Smooth muscle cell of bladder (primary cell): Measurements from ENCODE around the gene PNPLA2. TPM values are rescaled to one million over a fixed set of nuclear protein-coding genes. Genes with fewer than 3 reads are reported as not detected.

ENCODE experiments used
- total RNA-seq: library from RNA; depleted of rRNA; stranded (reverse); fragments of >200 nt; gene quantifications from 2 replicates; pipeline ENCODE4 v1.2.3, GENCODE V29; 2014

Gene PNPLA2
- total RNA-seq: 17.2 and 21.4 TPM in 2 replicates

GRCh38 chr11:818396-819128 lies at the start of gene PNPLA2:
TSS of gene PNPLA2 (plus strand) at chr11:818914. CDS start at chr11:819719, 805 bp downstream.

GRCh38 chr11:777288-778255 lies 41.1 kb upstream of the PNPLA2 start, which contains the start of gene GATD1:
TSS of gene GATD1 (minus strand) at chr11:777487. CDS start at chr11:777462, 25 bp downstream.

GRCh38 chr11:789943-790342 lies 28.8 kb upstream of the PNPLA2 start, which contains the start of gene CEND1:
TSS of gene CEND1 (minus strand) at chr11:790090. CDS start at chr11:788576, 1,514 bp downstream.

GRCh38 chr11:798093-798713 lies 20.5 kb upstream of the PNPLA2 start, which contains the start of gene SLC25A22:
TSS of gene SLC25A22 (minus strand) at chr11:798281. CDS start at chr11:795006, 3,275 bp downstream.

GRCh38 chr11:809287-810039 lies 9.3 kb upstream of the PNPLA2 start, which contains the start of gene RPLP2:
TSS of gene RPLP2 (plus strand) at chr11:809967. CDS start at chr11:810235, 268 bp downstream.

GRCh38 chr11:827897-828192 lies 9.1 kb downstream of the PNPLA2 start, which contains the start of gene CRACR2B:
TSS of gene CRACR2B (plus strand) at chr11:827919. CDS start at chr11:828608, 689 bp downstream.

GRCh38 chr11:832529-833113 lies 13.9 kb downstream of the PNPLA2 start, which contains the start of gene CD151:
TSS of gene CD151 (plus strand) at chr11:832952. CDS start at chr11:836070, 3,118 bp downstream.

GRCh38 chr11:842370-843002 lies 23.8 kb downstream of the PNPLA2 start, which contains the start of the genes POLR2L and TSPAN4:
TSS of gene POLR2L (minus strand) at chr11:842529. CDS start at chr11:842508, 21 bp downstream.
TSS of gene TSPAN4 (plus strand) at chr11:842852. CDS start at chr11:850305, 7,453 bp downstream.

Other genes with a start within 250 kb of the PNPLA2 start
- 17.6 and 24.8 TPM in 2 replicates for gene PHRF1, start 242.4 kb upstream of the PNPLA2 start, total RNA-seq
- gene IRF7, start 203.0 kb upstream of the PNPLA2 start, total RNA-seq: 5.7 and 6.0 TPM in 2 replicates
- gene CDHR5, start 194.0 kb upstream of the PNPLA2 start, total RNA-seq: not detected in 2 replicates
- not detected in 2 replicates for gene SCT, start 191.7 kb upstream of the PNPLA2 start, total RNA-seq
- 0.18 TPM in 1 of 2 replicates, not detected in the other for gene DRD4, start 181.6 kb upstream of the PNPLA2 start, total RNA-seq
- gene DEAF1, start 123.7 kb upstream of the PNPLA2 start, total RNA-seq: 21.2 and 31.3 TPM in 2 replicates
- 11.9 and 12.1 TPM in 2 replicates for gene TMEM80, start 123.1 kb upstream of the PNPLA2 start, total RNA-seq
- 33.9 and 35.4 TPM in 2 replicates for gene EPS8L2, start 112.7 kb upstream of the PNPLA2 start, total RNA-seq
- gene TALDO1, start 71.5 kb upstream of the PNPLA2 start, total RNA-seq: 228 and 306 TPM in 2 replicates
- gene GATD1, start 41.4 kb upstream of the PNPLA2 start, total RNA-seq: 16.4 and 17.9 TPM in 2 replicates
- 0.28 and 0.85 TPM in 2 replicates for gene CEND1, start 28.8 kb upstream of the PNPLA2 start, total RNA-seq
- 6.5 and 12.3 TPM in 2 replicates for gene SLC25A22, start 20.6 kb upstream of the PNPLA2 start, total RNA-seq
- 4.4 and 9.2 TPM in 2 replicates for gene PIDD1, start 13.7 kb upstream of the PNPLA2 start, total RNA-seq
- gene RPLP2, start 8.9 kb upstream of the PNPLA2 start, total RNA-seq: 394 and 414 TPM in 2 replicates
- gene CRACR2B, start 9.0 kb downstream of the PNPLA2 start, total RNA-seq: 0.14 and 0.65 TPM in 2 replicates
- 455 and 613 TPM in 2 replicates for gene CD151, start 14.0 kb downstream of the PNPLA2 start, total RNA-seq
- gene POLR2L, start 23.6 kb downstream of the PNPLA2 start, total RNA-seq: 239 and 265 TPM in 2 replicates
- gene TSPAN4, start 23.9 kb downstream of the PNPLA2 start, total RNA-seq: 134 and 155 TPM in 2 replicates
- gene CHID1, start 91.9 kb downstream of the PNPLA2 start, total RNA-seq: 40.4 and 56.2 TPM in 2 replicates
- 16.9 and 20.8 TPM in 2 replicates for gene AP2A2, start 107.0 kb downstream of the PNPLA2 start, total RNA-seq
- not detected in 2 replicates for gene MUC6, start 217.8 kb downstream of the PNPLA2 start, total RNA-seq